Measurements from ENCODE around the gene ZNF668. TPM values are rescaled to one million over a fixed set of nuclear protein-coding genes. Genes with fewer than 3 reads are reported as not detected.
A peak's percentile ranks its signal among the peaks of the same experiment; 100 is the strongest.

The ZNF668 gene
- total and polyA plus RNA-seq, 2 of the 13 experiments (the other 11 are each of a cell fraction or from before 2014, with no cell fraction given): 3.8 to 9.8 TPM

- TF ChIP-seq IKZF1 (IDR thresholded peaks at IDR 0.05): no peak
- TF ChIP-seq ZNF749 (CRISPR knock-in tag; IDR thresholded peaks at IDR 0.05; ENCODE audit: borderline replicate concordance): no peak
- TF ChIP-seq ZBTB46 (CRISPR knock-in tag; IDR thresholded peaks at IDR 0.05; ENCODE audit: borderline replicate concordance): no peak; the same call in 1 of the 2 replicates
- no peak for TF ChIP-seq U2AF2 (IDR thresholded peaks at IDR 0.05; ENCODE audit: low read depth, low read length)
- TF ChIP-seq PAXIP1 (CRISPR knock-in tag; conservative IDR thresholded peaks at IDR 0.05): no peak; the same call in 1 of the 2 replicates
- TF ChIP-seq TSC22D2 (CRISPR knock-in tag; IDR thresholded peaks at IDR 0.05; ENCODE audit: borderline replicate concordance): peak; percentile 32; the same call in 1 of the 2 replicates
- peak; percentile 79 for TF ChIP-seq ZNF580 (CRISPR knock-in tag; IDR thresholded peaks at IDR 0.05; ENCODE audit: borderline replicate concordance, low read depth)
- TF ChIP-seq ZNF552 (CRISPR knock-in tag; IDR thresholded peaks at IDR 0.05; ENCODE audit: borderline replicate concordance): no peak; the same call in 1 of the 2 replicates
- peak; percentile 71 for TF ChIP-seq RAD21 (CRISPR knock-in tag; IDR thresholded peaks at IDR 0.05)
- TF ChIP-seq ZBTB38 (CRISPR knock-in tag; IDR thresholded peaks at IDR 0.05): peak; percentile 85
- TF ChIP-seq PRDM10 (CRISPR knock-in tag; IDR thresholded peaks at IDR 0.05; ENCODE audit: low read depth): no peak; the same call in 1 of the 2 replicates
- no peak for TF ChIP-seq CREB3 (CRISPR knock-in tag; IDR thresholded peaks at IDR 0.05)
- no peak for TF ChIP-seq ZNF292 (CRISPR knock-in tag; IDR thresholded peaks at IDR 0.05; ENCODE audit: borderline replicate concordance, low read depth)
- peak; percentile 77; the same call in 1 of the 2 replicates for TF ChIP-seq PHF8 (CRISPR knock-in tag; IDR thresholded peaks at IDR 0.05)
- no peak for TF ChIP-seq NR2F1 (CRISPR knock-in tag; IDR thresholded peaks at IDR 0.05)
- TF ChIP-seq HCFC1 (IDR thresholded peaks at IDR 0.05; ENCODE audit: low read depth, low read length): peak; percentile 88
- TF ChIP-seq NFRKB (IDR thresholded peaks at IDR 0.05): no peak
- TF ChIP-seq ZNF709 (CRISPR knock-in tag; IDR thresholded peaks at IDR 0.05): no peak
- TF ChIP-seq ZNF713 (CRISPR knock-in tag; IDR thresholded peaks at IDR 0.05): no peak
Measured at GRCh38 chr16:31073970-31074813, at the start of gene ZNF668, which contains the start of gene ZNF646 (continued).

Data from HepG2 (cell line).